Astrocyte (in vitro differentiated cells and primary cell): Measurements from ENCODE around the gene RALGPS2.

Experiments
- CTCF ChIP-seq: IDR thresholded peaks from 2 replicates; pipeline ENCODE4 v1.5.1; 2011; ENCODE audit warnings: low read depth, mild to moderate bottlenecking, inconsistent platforms, low read length, moderate library complexity; ENCODE audit not compliant: insufficient read depth
- EZH2 ChIP-seq: IDR thresholded peaks from 2 replicates; pipeline ENCODE4 v1.6.1; 2012; ENCODE audit warnings: mild to moderate bottlenecking, low read length, inconsistent platforms; ENCODE audit not compliant: insufficient read depth

GRCh38 chr1:178739285-178740045 is 14.4 kb downstream of the RALGPS2 start:
- TF ChIP-seq EZH2 (no peak), CTCF (no peak)
